B cell (primary cell): ENCODE measurements around the gene SCARB1. TPM values are rescaled to one million over a fixed set of nuclear protein-coding genes. Genes with fewer than 3 reads are reported as not detected.

Experiments
- ATAC-seq: fragments of 200-7000 bp; cut with Tn5 transposase; one replicate; pipeline ENCODE4 v1.10.0; 2021; ENCODE audit warnings: low read depth, mild to moderate bottlenecking, moderate number of reproducible peaks, moderate library complexity
- CTCF ChIA-PET: fragments of 350-600 bp; sonication (Branson Sonifier 250); formaldehyde crosslinking; loops from one replicate; lab custom pipeline; 2021; ENCODE audit warnings: antibody characterized with exemption, inconsistent platforms; lab: Charles Lee
- POLR2A ChIA-PET: fragments of 350-600 bp; sonication (Branson Sonifier 250); formaldehyde crosslinking; loops from one replicate; lab custom pipeline; 2021; ENCODE audit warnings: antibody characterized with exemption; lab: Charles Lee
- DNase-seq: peaks from one replicate; pipeline ENCODE4 v3.0.0; 2013
- H2AFZ ChIP-seq: 2 replicates; pipeline ENCODE4 v1.6.1; 2012; ENCODE audit warnings: mild to moderate bottlenecking, low read depth, low read length; ENCODE audit not compliant: insufficient read depth, poor library complexity, severe bottlenecking
- H3K27ac ChIP-seq, 2 donors: 1 replicate in 1 of 2; 2 replicates in 1 of 2; pipeline ENCODE4 v1.5.1; 2012 to 2013; ENCODE audit warnings: low read length in 2 of 2, mild to moderate bottlenecking in 2 of 2, moderate library complexity in 1 of 2
- H3K27me3 ChIP-seq, 4 experiments: fragments of 200-600 bp in 1 of 4; sonication (generic) in 1 of 4; replicated peaks in 1 of 4; 1 replicate in 2 of 4; 2 replicates in 2 of 4; pipeline versions ENCODE4 v1.6.1 to v1.7.0; 2013 to 2016; ENCODE audit warnings: low read length in 3 of 4, mild to moderate bottlenecking in 2 of 4, mixed read lengths in 1 of 4, moderate library complexity in 1 of 4; ENCODE audit not compliant: insufficient read depth in 4 of 4, control insufficient read depth in 3 of 4; ENCODE audit errors: control extremely low read depth in 1 of 4
- H3K36me3 ChIP-seq, 2 experiments: replicated peaks in 1 of 2; 1 replicate in 1 of 2; 2 replicates in 1 of 2; pipeline versions ENCODE4 v1.6.1 to v1.7.1; 2013; ENCODE audit warnings: low read length in 1 of 2; ENCODE audit not compliant: insufficient read depth in 2 of 2, control insufficient read depth in 1 of 2; ENCODE audit errors: control extremely low read depth in 1 of 2, extremely low read depth in 1 of 2
- H3K4me1 ChIP-seq, 2 donors: fragments of 200-600 bp in 1 of 2; sonication (generic) in 1 of 2; 1 replicate in 1 of 2; 2 replicates in 1 of 2; pipeline versions ENCODE4 v1.5.1 to v1.6.1; 2013 to 2017; ENCODE audit warnings: low read length in 2 of 2; ENCODE audit not compliant: control insufficient read depth in 2 of 2, insufficient read depth in 2 of 2
- H3K4me2 ChIP-seq: replicated peaks from 2 replicates; pipeline ENCODE3; 2012; ENCODE audit warnings: mild to moderate bottlenecking, low read depth, low read length; ENCODE audit not compliant: poor library complexity, severe bottlenecking
- H3K4me3 ChIP-seq, 5 experiments: fragments of 200-600 bp in 1 of 5; sonication (generic) in 1 of 5; 1 replicate in 3 of 5; 2 replicates in 2 of 5; pipeline versions ENCODE4 v1.5.1 to v1.7.0; 2011 to 2016; ENCODE audit warnings: low read length in 4 of 5, mild to moderate bottlenecking in 4 of 5, low read depth in 2 of 5, control low read depth in 1 of 5, moderate library complexity in 1 of 5; ENCODE audit not compliant: insufficient read depth in 1 of 5; ENCODE audit errors: control extremely low read depth in 1 of 5, extremely low read depth in 1 of 5
- H3K79me2 ChIP-seq: fragments of 200-600 bp; sonication (generic); one replicate; pipeline ENCODE4 v1.6.0; 2016; ENCODE audit warnings: low read length; ENCODE audit not compliant: control insufficient read depth, insufficient read depth
- H3K9ac ChIP-seq: fragments of 200-600 bp; sonication (generic); 2 replicates; pipeline ENCODE4 v1.6.1; 2017; ENCODE audit warnings: mild to moderate bottlenecking, low read length, moderate library complexity
- H3K9me3 ChIP-seq, 3 donors: one replicate each; pipeline versions ENCODE4 v1.6.1 to v1.7.1; 2013; ENCODE audit warnings: low read length in 2 of 3; ENCODE audit not compliant: control insufficient read depth in 2 of 3, insufficient read depth in 1 of 3; ENCODE audit errors: control extremely low read depth in 1 of 3
- H4K20me1 ChIP-seq: 2 replicates; pipeline ENCODE4 v1.6.0; 2012; ENCODE audit warnings: mild to moderate bottlenecking, low read length; ENCODE audit not compliant: insufficient read depth, control insufficient read depth, poor library complexity, severe bottlenecking
- H3K27ac Mint-ChIP-seq: one replicate; pipeline ENCODE4 v1.8.0; 2021; ENCODE audit warnings: mixed read lengths
- H3K27me3 Mint-ChIP-seq: one replicate; pipeline ENCODE4 v1.8.0; 2021; ENCODE audit warnings: mixed read lengths
- H3K4me1 Mint-ChIP-seq: one replicate; pipeline ENCODE4 v1.8.0; 2021; ENCODE audit warnings: mixed read lengths
- H3K4me3 Mint-ChIP-seq: one replicate; pipeline ENCODE4 v1.8.0; 2021; ENCODE audit warnings: mixed read lengths
- H3K9me3 Mint-ChIP-seq: one replicate; pipeline ENCODE4 v1.8.0; 2022; ENCODE audit warnings: mixed read lengths; ENCODE audit not compliant: insufficient read depth
- EZH2 ChIP-seq: IDR thresholded peaks from 2 replicates; pipeline ENCODE4 v1.6.1; 2012; ENCODE audit warnings: borderline replicate concordance, low read depth, mild to moderate bottlenecking, moderate library complexity, low read length; ENCODE audit not compliant: insufficient read depth, poor library complexity, severe bottlenecking
- WGBS: methylation state at CpG from one replicate; pipeline ENCODE4 v1.1.5; 2013; ENCODE audit warnings: missing lambda C conversion rate; ENCODE audit not compliant: insufficient coverage; 5-methylcytosine and 5-hydroxymethylcytosine counted together
- intact Hi-C: fragments of 100-400 bp; cut with micrococcal nuclease; formaldehyde crosslinking; loops from one replicate; pipeline ENCODE4 v1.10.0; 2022
- polyA plus RNA-seq: library from polyadenylated mRNA; depleted of rRNA; stranded (reverse); fragments of >200 nt; gene quantifications from 2 replicates; pipeline ENCODE4 v1.2.3, GENCODE V29; 2012
- total RNA-seq, 2 donors: library from RNA; stranded (reverse); fragments of 120-200 nt in 1 of 2; gene quantifications; 1 replicate in 1 of 2; 2 replicates in 1 of 2; pipeline versions ENCODE4 v1.2.3 to v1.2.4, GENCODE V29; 2013 to 2022
- TF ChIP-seq, protein P1 (sequence below): fragments of 200-600 bp; IDR thresholded peaks from one replicate; pipeline ENCODE4 v1.8.0; 2022; ENCODE audit warnings: antibody characterized with exemption, mild to moderate bottlenecking

Gene SCARB1
- total and polyA plus RNA-seq, 2 donors (not counting 1 experiment from before 2014, with no cell fraction given): 26.8 to 30.7 TPM

DNA sequence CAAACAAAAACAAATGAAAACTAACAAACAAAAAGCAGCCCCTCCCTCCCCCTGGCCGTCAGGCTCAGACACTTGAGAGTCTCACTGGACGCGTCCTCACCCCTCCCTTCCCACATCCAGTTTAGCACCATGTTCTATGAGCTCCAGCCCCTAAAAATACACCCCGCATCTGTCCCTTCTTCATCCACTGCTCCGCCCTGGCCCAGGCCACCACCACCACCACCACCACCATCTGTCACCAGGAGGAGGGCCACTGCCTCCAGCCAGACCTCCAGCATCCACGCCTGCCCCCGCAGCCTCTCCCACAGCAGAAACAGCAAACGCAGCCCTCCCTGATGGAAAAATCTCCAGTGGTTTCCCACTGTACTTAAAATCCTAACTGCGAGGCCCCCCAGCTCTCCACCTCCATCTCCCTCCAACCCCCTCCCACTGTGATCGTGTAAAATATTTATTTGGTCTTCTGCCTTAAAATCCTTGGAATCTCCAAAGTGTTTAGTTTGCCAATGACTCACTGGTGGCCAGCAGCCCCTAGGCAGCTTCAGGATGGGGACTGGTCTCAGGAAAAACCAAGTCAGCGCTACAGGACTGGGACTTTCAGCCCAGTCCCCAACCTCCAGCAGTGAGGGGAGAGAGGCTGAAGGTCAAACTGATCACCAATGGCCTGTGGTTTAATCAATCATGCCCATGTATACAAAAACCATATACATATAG lies 95.1 kb downstream of the SCARB1 start:
- H3K27ac Mint-ChIP-seq: peak overlapping the region; percentile 57
- TF ChIP-seq, protein P1, sequence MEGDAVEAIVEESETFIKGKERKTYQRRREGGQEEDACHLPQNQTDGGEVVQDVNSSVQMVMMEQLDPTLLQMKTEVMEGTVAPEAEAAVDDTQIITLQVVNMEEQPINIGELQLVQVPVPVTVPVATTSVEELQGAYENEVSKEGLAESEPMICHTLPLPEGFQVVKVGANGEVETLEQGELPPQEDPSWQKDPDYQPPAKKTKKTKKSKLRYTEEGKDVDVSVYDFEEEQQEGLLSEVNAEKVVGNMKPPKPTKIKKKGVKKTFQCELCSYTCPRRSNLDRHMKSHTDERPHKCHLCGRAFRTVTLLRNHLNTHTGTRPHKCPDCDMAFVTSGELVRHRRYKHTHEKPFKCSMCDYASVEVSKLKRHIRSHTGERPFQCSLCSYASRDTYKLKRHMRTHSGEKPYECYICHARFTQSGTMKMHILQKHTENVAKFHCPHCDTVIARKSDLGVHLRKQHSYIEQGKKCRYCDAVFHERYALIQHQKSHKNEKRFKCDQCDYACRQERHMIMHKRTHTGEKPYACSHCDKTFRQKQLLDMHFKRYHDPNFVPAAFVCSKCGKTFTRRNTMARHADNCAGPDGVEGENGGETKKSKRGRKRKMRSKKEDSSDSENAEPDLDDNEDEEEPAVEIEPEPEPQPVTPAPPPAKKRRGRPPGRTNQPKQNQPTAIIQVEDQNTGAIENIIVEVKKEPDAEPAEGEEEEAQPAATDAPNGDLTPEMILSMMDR: no peak
- TF ChIP-seq EZH2: no peak
- Histone ChIP-seq H2AFZ (no peak overlapping the region), H4K20me1 (no peaks in the 10 kb centered on the region), H3K79me2 (no peaks in the 10 kb centered on the region), H3K27me3 (peaks cover 0 to 11% (median 4%) of the 10 kb centered on the region in 4 experiments), H3K4me3 (no peak overlapping the region), H3K4me2 (no peak overlapping the region), H3K27ac (no peak overlapping the region), H3K9me3 (peaks cover 3 to 29% (median 18%) of the 10 kb centered on the region in 3 donors), H3K36me3 (no peaks in the 10 kb centered on the region), H3K4me1 (peaks cover 11 to 14% of the 10 kb centered on the region in 2 donors), H3K9ac (no peak overlapping the region)
- CTCF ChIA-PET: interaction anchor here (1.6 to 10.1 kb wide), 4 partner anchors 416 to 737 kb away, joined by 3 to 160 read pairs (median 14); no protein-coding TSS in a partner anchor
- peaks cover 16% of the 10 kb centered on the region for H3K27me3 Mint-ChIP-seq
- peaks cover 11% of the 10 kb centered on the region for H3K4me1 Mint-ChIP-seq
- intact Hi-C loops: loop anchor here (5.0 kb wide), 1 partner anchor 316 kb away; no protein-coding TSS in a partner anchor
- POLR2A ChIA-PET: no interaction called here
- no peak for DNase-seq
- 96% methylated on average over 9 of the region's 11 CpGs for WGBS
- no peak for ATAC-seq
- peaks cover 8% of the 10 kb centered on the region for H3K9me3 Mint-ChIP-seq
- H3K4me3 Mint-ChIP-seq: no peak overlapping the region
